HPDE6-E6E7 (cell line): Measurements from ENCODE around the gene TOLLIP.
"Not testable (repeated sequence)": the region's sequence is repeated elsewhere in the genome, so short reads cannot be mapped to it uniquely, and the experiment has no call there.

Experiments
- DNase-seq: peaks from one replicate; pipeline ENCODE4 v3.0.0; 2011; ENCODE audit warnings: missing footprints; ENCODE audit errors: extremely low spot score

The TOLLIP gene

GRCh38 chr11:1246301-1246700, 63.1 kb downstream of the TOLLIP start:
- DNase-seq, result not testable (repeated sequence)

GRCh38 chr11:1245717-1246116, 63.7 kb downstream of the TOLLIP start:
- not testable (repeated sequence) for DNase-seq

DNA sequence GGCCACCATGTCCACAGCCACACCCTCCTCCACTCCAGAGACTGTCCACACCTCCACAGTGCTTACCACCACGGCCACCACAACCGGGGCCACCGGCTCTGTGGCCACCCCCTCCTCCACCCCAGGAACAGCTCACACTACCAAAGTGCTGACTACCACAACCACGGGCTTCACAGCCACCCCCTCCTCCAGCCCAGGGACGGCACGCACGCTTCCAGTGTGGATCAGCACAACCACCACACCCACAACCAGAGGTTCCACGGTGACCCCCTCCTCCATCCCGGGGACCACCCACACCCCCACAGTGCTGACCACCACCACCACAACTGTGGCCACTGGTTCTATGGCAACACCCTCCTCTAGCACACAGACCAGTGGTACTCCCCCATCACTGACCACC, 64.9 kb downstream of the TOLLIP start:
- DNase-seq, result not testable (repeated sequence)

GRCh38 chr11:1243521-1243920, 65.9 kb downstream of the TOLLIP start:
- not testable (repeated sequence) for DNase-seq

DNA sequence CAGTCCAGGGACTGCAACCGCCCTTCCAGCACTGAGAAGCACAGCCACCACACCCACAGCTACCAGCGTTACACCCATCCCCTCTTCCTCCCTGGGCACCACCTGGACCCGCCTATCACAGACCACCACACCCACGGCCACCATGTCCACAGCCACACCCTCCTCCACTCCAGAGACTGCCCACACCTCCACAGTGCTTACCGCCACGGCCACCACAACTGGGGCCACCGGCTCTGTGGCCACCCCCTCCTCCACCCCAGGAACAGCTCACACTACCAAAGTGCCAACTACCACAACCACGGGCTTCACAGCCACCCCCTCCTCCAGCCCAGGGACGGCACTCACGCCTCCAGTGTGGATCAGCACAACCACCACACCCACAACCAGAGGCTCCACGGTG, 66.7 kb downstream of the TOLLIP start:
- DNase-seq, result not testable (repeated sequence)

DNA sequence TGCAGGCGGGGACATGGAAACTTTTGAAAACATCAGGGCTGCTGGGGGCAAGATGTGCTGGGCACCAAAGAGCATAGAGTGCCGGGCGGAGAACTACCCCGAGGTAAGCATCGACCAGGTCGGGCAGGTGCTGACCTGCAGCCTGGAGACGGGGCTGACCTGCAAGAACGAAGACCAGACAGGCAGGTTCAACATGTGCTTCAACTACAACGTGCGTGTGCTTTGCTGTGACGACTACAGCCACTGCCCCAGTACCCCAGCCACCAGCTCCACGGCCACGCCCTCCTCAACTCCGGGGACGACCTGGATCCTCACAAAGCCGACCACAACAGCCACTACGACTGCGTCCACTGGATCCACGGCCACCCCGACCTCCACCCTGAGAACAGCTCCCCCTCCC, 67.1 kb downstream of the TOLLIP start:
- DNase-seq, result no peak

- no peak for DNase-seq
Measured at GRCh38 chr11:1241706-1242105, 67.7 kb downstream of the TOLLIP start.

GRCh38 chr11:1240771-1241170, 68.7 kb downstream of the TOLLIP start:
- DNase-seq, result no peak

DNA sequence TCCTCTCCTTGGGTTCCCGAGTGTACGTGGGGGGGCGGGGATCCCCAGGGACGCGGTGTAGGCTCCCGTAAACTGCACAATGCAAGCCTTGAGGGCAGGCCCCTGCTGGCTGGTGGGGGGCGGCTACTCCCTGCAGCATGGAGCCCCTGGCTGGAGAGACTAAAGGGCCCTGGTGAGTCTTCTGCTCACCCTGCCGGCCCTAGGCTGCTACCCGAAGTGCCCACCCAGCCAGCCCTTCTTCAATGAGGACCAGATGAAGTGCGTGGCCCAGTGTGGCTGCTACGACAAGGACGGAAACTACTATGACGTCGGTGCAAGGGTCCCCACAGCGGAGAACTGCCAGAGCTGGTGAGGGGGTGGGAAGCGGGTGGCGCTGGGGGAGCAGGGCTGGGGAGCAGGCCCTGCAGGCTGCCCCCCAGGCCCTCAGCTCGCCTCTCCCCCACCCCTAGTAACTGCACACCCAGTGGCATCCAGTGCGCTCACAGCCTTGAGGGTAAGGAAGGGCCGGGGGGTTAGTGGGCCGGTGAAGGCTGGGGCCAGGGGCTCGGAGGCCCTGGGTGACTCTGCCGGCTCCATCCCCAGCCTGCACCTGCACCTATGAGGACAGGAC, 69.7 kb downstream of the TOLLIP start:
- no peak for DNase-seq

DNA sequence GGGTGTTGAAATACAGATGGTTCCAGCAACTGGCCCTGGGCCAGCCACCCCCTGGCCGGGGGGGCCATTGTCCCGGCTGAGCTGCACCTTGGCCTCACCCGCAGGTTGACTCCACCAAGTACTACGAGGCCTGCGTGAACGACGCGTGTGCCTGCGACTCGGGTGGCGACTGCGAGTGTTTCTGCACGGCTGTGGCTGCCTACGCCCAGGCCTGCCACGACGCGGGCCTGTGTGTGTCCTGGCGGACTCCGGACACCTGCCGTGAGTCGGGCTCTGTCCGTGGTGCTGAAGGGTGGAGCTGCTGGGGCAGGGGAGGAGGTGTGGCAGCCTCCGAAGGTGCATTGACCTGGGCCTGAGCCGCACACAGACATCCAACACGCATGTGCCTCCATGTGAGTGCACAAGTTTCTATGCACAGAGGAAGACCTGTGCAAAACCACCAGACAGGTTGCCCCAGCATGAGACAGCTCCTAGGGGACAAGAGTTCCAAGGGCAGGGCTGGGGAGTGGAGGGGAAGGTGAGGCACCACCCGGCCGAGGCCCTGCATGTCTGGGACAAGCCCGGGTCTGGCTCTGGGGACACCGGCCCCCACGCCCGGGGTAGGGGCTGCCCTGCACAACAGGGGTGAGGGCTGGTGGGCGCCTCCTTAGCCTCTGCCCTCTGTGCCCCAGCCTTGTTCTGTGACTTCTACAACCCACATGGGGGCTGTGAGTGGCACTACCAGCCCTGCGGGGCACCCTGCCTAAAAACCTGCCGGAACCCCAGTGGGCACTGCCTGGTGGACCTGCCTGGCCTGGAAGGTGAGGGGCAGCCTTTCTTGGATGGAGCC, 70.5 kb downstream of the TOLLIP start:
- no peak for DNase-seq

GRCh38 chr11:1237851-1238250, 71.6 kb downstream of the TOLLIP start:
- DNase-seq, result no peak

- DNase-seq, result no peak
Measured at GRCh38 chr11:1237128-1237580, 72.3 kb downstream of the TOLLIP start.

DNA sequence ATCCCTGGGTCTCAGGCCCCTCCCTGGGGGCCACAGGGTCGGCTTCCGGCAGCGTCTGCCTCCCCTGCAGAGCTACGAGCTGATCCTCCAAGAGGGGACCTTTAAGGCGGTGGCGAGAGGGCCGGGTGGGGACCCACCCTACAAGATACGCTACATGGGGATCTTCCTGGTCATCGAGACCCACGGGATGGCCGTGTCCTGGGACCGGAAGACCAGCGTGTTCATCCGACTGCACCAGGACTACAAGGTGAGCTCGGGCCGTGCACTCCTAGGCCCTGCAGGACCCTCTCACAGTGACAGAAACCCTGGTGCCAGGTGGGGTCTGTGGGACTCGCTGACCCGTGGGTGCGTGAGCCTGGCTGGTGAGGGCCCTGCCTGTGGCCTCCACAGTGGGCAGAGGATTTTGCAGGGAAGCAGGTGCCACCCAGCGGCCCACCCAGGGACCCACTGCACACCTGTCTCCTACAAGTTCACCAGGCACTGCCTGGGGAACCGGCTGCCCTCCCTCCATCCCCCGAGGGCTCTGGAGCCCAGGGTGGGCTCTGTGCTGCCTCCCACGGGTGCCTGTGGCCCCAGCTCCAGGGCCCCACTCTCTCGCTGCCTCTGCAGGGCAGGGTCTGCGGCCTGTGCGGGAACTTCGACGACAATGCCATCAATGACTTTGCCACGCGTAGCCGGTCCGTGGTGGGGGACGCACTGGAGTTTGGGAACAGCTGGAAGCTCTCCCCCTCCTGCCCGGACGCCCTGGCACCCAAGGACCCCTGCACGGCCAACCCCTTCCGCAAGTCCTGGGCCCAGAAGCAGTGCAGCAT, 72.9 kb downstream of the TOLLIP start:
- no peak for DNase-seq

- DNase-seq, result no peak
Measured at GRCh38 chr11:1235901-1236315, 73.5 kb downstream of the TOLLIP start.

- no peak for DNase-seq
Measured at GRCh38 chr11:1235306-1235900, 74.0 kb downstream of the TOLLIP start.

- DNase-seq, result no peak
Measured at GRCh38 chr11:1234771-1235305, 74.6 kb downstream of the TOLLIP start.

GRCh38 chr11:1234054-1234720, 75.2 kb downstream of the TOLLIP start:
- no peak for DNase-seq

- no peak for DNase-seq
Measured at GRCh38 chr11:1233351-1234053, 75.9 kb downstream of the TOLLIP start.

GRCh38 chr11:1232883-1233321, 76.5 kb downstream of the TOLLIP start:
- DNase-seq, result no peak
